GM12878 (cell line): ENCODE measurements around the gene OR8A1.

Source experiments
- CBX5 ChIP-seq: sonication (generic); IDR thresholded peaks from 2 replicates; pipeline ENCODE4 v1.6.1; 2016; ENCODE audit warnings: low read depth, moderate library complexity, mild to moderate bottlenecking, inconsistent platforms
- E2F4 ChIP-seq: IDR thresholded peaks from 2 replicates; pipeline ENCODE4 v1.6.1; 2012; ENCODE audit warnings: low read depth, low read length, improper control_type of control experiment
- EP300 ChIP-seq, 2 experiments: fragments of 150-350 bp in 1 of 2; IDR thresholded peaks; 2 replicates each; pipeline ENCODE4 v1.6.1; 2011 to 2012; ENCODE audit warnings: low read depth in 2 of 2, low read length in 2 of 2, borderline replicate concordance in 1 of 2, improper control_type of control experiment in 1 of 2, inconsistent platforms in 1 of 2; ENCODE audit not compliant: control insufficient read depth in 1 of 2
- MYC ChIP-seq: IDR thresholded peaks from 2 replicates; pipeline ENCODE4 v1.6.1; 2011; ENCODE audit warnings: mild to moderate bottlenecking, low read length, moderate library complexity, inconsistent platforms; ENCODE audit not compliant: insufficient read depth, insufficient replicate concordance, insufficient read length, severe bottlenecking
- SIN3A ChIP-seq: IDR thresholded peaks from 2 replicates; pipeline ENCODE4 v1.6.1; 2012; ENCODE audit warnings: low read depth, low read length, improper control_type of control experiment
- SMC3 ChIP-seq: IDR thresholded peaks from 2 replicates; pipeline ENCODE4 v1.6.1; 2011; ENCODE audit warnings: low read length, improper control_type of control experiment, borderline replicate concordance
- ZNF274 ChIP-seq: IDR thresholded peaks from one replicate; pipeline ENCODE4 v1.8.0; 2011; ENCODE audit not compliant: insufficient read length, insufficient read depth

- TF ChIP-seq MYC (no peak), CBX5 (no peak), EP300 (IDR thresholded peaks at IDR 0.05; ENCODE audit: borderline replicate concordance in 1 of 2, control insufficient read depth in 1 of 2, low read depth in 2 of 2, low read length in 2 of 2) (no peak), SMC3 (no peak), SIN3A (no peak), ZNF274 (no peak), E2F4 (no peak)
Observed at GRCh38 chr11:124520550-124520854, 49.3 kb upstream of the OR8A1 start.
